ENCODE data around the gene C3orf18. TPM values are rescaled to one million over a fixed set of nuclear protein-coding genes. Genes with fewer than 3 reads are reported as not detected.

C3orf18 gene
- total and polyA plus RNA-seq, 9 of the 15 experiments (the other 6 are each of a cell fraction or from before 2014, with no cell fraction given) = 0.01 to 2.3 (median 0.94) TPM

GRCh38 chr3:50584391-50584790 lies 16.8 kb upstream of the C3orf18 start:
- WGBS (ENCODE audit: insufficient coverage, low coverage, missing lambda C conversion rate) = 74% methylated on average over 2 of the region's 2 CpGs
- Histone ChIP-seq H3K79me2 (ENCODE audit: control insufficient read depth, insufficient read depth, low read length) (no peaks in the 10 kb centered on the region), H3K9me3 (replicated peaks; ENCODE audit: control insufficient read depth, insufficient read depth, low read depth, low read length) (no peaks in the 10 kb centered on the region), H4K20me1 (replicated peaks; ENCODE audit: control insufficient read depth, insufficient read depth, low read length) (no peaks in the 10 kb centered on the region), H3K9me1 (ENCODE audit: control insufficient read depth, insufficient read depth, low read length) (no peaks in the 10 kb centered on the region), H3K36me3 (ENCODE audit: control insufficient read depth, insufficient read depth, low read length) (peaks cover 41% of the 10 kb centered on the region; the same call in 2 of the 3 replicates), H3K27ac (ENCODE audit: extremely low read depth, low read depth, low read length) (no peak overlapping the region), H3K4me2 (ENCODE audit: insufficient read depth, low read length) (no peak overlapping the region), H3K9ac (ENCODE audit: insufficient read depth in 1 of 2, low read depth in 2 of 2, low read length in 2 of 2) (no peak overlapping the region), H2AFZ (ENCODE audit: low read depth, low read length) (no peak overlapping the region), H3K4me3 (no peak overlapping the region), H3K4me1 (replicated peaks in 1 of 2; ENCODE audit: control insufficient read depth in 2 of 2, insufficient read depth in 2 of 2, low read length in 2 of 2) (peaks cover 22 to 24% of the 10 kb centered on the region in 2 experiments), H3K27me3 (ENCODE audit: control insufficient read depth in 2 of 2, insufficient read depth in 2 of 2, low read length in 2 of 2) (no peaks in the 10 kb centered on the region)
- FAIRE-seq = no peak
- TF ChIP-seq CEBPG (CRISPR knock-in tag; IDR thresholded peaks at IDR 0.05) = no peak
- TF ChIP-seq CEBPG (tag; conservative IDR thresholded peaks at IDR 0.05 in 1 of 2, IDR thresholded peaks at IDR 0.05 in 1 of 2) = 0 out of 4 replicates have a peak, but pooled peaks of 1 of the 2 experiments have one; percentile 39
- TF ChIP-seq BDP1 (IDR thresholded peaks at IDR 0.05; ENCODE audit: insufficient read depth, insufficient read length) = no peak
- ChIA-PET CTCF (ENCODE audit: low intra/inter-chr PET ratio) (no interaction called here), POLR2A (interaction anchor here (0.9 kb wide), 1 partner anchor 20 kb away, joined by 4 read pairs; no protein-coding TSS in a partner anchor)
- intact Hi-C loops (cut with micrococcal nuclease) (no loop called here), in situ Hi-C loops (cut with MboI) (no loop called here)
- BruUV-seq (replicated peaks) = TSS peak; percentile 30
- no peak for ATAC-seq
- no peak for DNase-seq (ENCODE audit: extremely low read depth in 1 of 4, low spot score in 3 of 4)

- no peaks in the 10 kb centered on the region for H3K27me3 ChIP-seq (ENCODE audit: control insufficient read depth in 2 of 2, insufficient read depth in 2 of 2, low read length in 2 of 2)
- ATAC-seq (no peak), FAIRE-seq (no peak), DNase-seq (ENCODE audit: extremely low read depth in 1 of 4, low spot score in 3 of 4) (no peak)
- peaks cover 44% of the 10 kb centered on the region; the same call in 2 of the 3 replicates for H3K36me3 ChIP-seq (ENCODE audit: control insufficient read depth, insufficient read depth, low read length)
- H3K9ac ChIP-seq (ENCODE audit: insufficient read depth in 1 of 2, low read depth in 2 of 2, low read length in 2 of 2) = peak overlapping the region in 1 of 2 experiments; percentile 64; a peak in 2 of 4 replicates
- H2AFZ ChIP-seq (ENCODE audit: low read depth, low read length) = no peak overlapping the region
- no peaks in the 10 kb centered on the region for H3K9me1 ChIP-seq (ENCODE audit: control insufficient read depth, insufficient read depth, low read length)
- WGBS (ENCODE audit: insufficient coverage, low coverage, missing lambda C conversion rate) = 96% methylated on average over 4 of the region's 6 CpGs
- no peak overlapping the region for H3K27ac ChIP-seq (ENCODE audit: extremely low read depth, low read depth, low read length)
- H3K79me2 ChIP-seq (ENCODE audit: control insufficient read depth, insufficient read depth, low read length) = no peaks in the 10 kb centered on the region
- POLR2A ChIA-PET = interaction anchor here (0.8 to 1.3 kb wide), 4 partner anchors 14 to 27 kb away, joined by 3 to 4 read pairs (median 4); partner anchors contain the start of gene HEMK1
- no peaks in the 10 kb centered on the region for H3K9me3 ChIP-seq (replicated peaks; ENCODE audit: control insufficient read depth, insufficient read depth, low read depth, low read length)
- no peaks in the 10 kb centered on the region for H4K20me1 ChIP-seq (replicated peaks; ENCODE audit: control insufficient read depth, insufficient read depth, low read length)
- CTCF ChIA-PET (ENCODE audit: low intra/inter-chr PET ratio) = no interaction called here
- H3K4me3 ChIP-seq = no peak overlapping the region
- no peak overlapping the region for H3K4me2 ChIP-seq (ENCODE audit: insufficient read depth, low read length)
- BruUV-seq (replicated peaks) = no TSS peak
- in situ Hi-C loops (cut with MboI) = no loop called here
- intact Hi-C loops (cut with micrococcal nuclease) = no loop called here
- H3K4me1 ChIP-seq (replicated peaks in 1 of 2; ENCODE audit: control insufficient read depth in 2 of 2, insufficient read depth in 2 of 2, low read length in 2 of 2) = peaks cover 17 to 22% of the 10 kb centered on the region in 2 experiments
- TF ChIP-seq NCOA1 (IDR thresholded peaks at IDR 0.05; ENCODE audit: low read depth) (no peak), ETS1 (conservative IDR thresholded peaks at IDR 0.05; ENCODE audit: control insufficient read depth, low read depth, low read length) (no peak), SAFB (IDR thresholded peaks at IDR 0.05; ENCODE audit: borderline replicate concordance, low read depth, low read length) (no peak)
- TF ChIP-seq, protein P1, sequence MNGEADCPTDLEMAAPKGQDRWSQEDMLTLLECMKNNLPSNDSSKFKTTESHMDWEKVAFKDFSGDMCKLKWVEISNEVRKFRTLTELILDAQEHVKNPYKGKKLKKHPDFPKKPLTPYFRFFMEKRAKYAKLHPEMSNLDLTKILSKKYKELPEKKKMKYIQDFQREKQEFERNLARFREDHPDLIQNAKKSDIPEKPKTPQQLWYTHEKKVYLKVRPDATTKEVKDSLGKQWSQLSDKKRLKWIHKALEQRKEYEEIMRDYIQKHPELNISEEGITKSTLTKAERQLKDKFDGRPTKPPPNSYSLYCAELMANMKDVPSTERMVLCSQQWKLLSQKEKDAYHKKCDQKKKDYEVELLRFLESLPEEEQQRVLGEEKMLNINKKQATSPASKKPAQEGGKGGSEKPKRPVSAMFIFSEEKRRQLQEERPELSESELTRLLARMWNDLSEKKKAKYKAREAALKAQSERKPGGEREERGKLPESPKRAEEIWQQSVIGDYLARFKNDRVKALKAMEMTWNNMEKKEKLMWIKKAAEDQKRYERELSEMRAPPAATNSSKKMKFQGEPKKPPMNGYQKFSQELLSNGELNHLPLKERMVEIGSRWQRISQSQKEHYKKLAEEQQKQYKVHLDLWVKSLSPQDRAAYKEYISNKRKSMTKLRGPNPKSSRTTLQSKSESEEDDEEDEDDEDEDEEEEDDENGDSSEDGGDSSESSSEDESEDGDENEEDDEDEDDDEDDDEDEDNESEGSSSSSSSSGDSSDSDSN (IDR thresholded peaks at IDR 0.05; ENCODE audit: borderline replicate concordance in 1 of 2, low read depth in 2 of 2, low read length in 2 of 2) = no peak
- TF ChIP-seq, protein P2, sequence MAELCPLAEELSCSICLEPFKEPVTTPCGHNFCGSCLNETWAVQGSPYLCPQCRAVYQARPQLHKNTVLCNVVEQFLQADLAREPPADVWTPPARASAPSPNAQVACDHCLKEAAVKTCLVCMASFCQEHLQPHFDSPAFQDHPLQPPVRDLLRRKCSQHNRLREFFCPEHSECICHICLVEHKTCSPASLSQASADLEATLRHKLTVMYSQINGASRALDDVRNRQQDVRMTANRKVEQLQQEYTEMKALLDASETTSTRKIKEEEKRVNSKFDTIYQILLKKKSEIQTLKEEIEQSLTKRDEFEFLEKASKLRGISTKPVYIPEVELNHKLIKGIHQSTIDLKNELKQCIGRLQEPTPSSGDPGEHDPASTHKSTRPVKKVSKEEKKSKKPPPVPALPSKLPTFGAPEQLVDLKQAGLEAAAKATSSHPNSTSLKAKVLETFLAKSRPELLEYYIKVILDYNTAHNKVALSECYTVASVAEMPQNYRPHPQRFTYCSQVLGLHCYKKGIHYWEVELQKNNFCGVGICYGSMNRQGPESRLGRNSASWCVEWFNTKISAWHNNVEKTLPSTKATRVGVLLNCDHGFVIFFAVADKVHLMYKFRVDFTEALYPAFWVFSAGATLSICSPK (IDR thresholded peaks at IDR 0.05; ENCODE audit: borderline replicate concordance) = no peak
Measured at GRCh38 chr3:50583897-50584296, 16.4 kb upstream of the C3orf18 start.
